Tibial artery (tissue), 4 donors: Measurements from ENCODE around the gene C2orf92.
"Not testable (repeated sequence)": the region's sequence is repeated elsewhere in the genome, so short reads cannot be mapped to it uniquely, and the experiment has no call there.

Experiments used
- DNase-seq, 2 donors: peaks; one replicate each; pipeline ENCODE4 v3.0.0-alpha.2; 2019
- H3K27ac ChIP-seq, 2 donors: fragments of 200-600 bp; sonication (generic) in 1 of 2; 1 replicate in 1 of 2; 2 replicates in 1 of 2; pipeline ENCODE4 v1.5.1; 2018 to 2019; ENCODE audit warnings: mild to moderate bottlenecking in 1 of 2
- H3K27me3 ChIP-seq, 2 donors: fragments of 200-600 bp; sonication (generic) in 1 of 2; one replicate each; pipeline versions ENCODE4 v1.5.1 to v1.6.0; 2016 to 2019
- H3K36me3 ChIP-seq, 3 donors: fragments of 200-600 bp; sonication (generic) in 2 of 3; one replicate each; pipeline ENCODE4 v1.5.1; 2016 to 2019; ENCODE audit warnings: mild to moderate bottlenecking in 2 of 3
- H3K4me1 ChIP-seq, 4 donors: fragments of 200-600 bp; sonication (generic) in 2 of 4; 1 replicate in 3 of 4; 2 replicates in 1 of 4; pipeline ENCODE4 v1.5.1; 2016 to 2019
- H3K4me3 ChIP-seq, 2 donors: fragments of 200-600 bp; sonication (generic) in 1 of 2; 1 replicate in 1 of 2; 2 replicates in 1 of 2; pipeline ENCODE4 v1.5.1; 2018 to 2019; ENCODE audit warnings: mild to moderate bottlenecking in 2 of 2
- H3K9me3 ChIP-seq, 3 donors: fragments of 200-600 bp; sonication (generic) in 1 of 3; one replicate each; pipeline ENCODE4 v1.5.1; 2016 to 2019
- CTCF ChIP-seq, 2 experiments: fragments of 200-600 bp in 1 of 2; fragments of 450-650 bp in 1 of 2; IDR thresholded peaks; one replicate each; pipeline ENCODE4 v1.5.1; 2017 to 2019; ENCODE audit warnings: antibody characterized with exemption in 2 of 2, mild to moderate bottlenecking in 1 of 2, moderate library complexity in 1 of 2
- intact Hi-C: fragments of 100-400 bp; cut with DNase I; formaldehyde crosslinking; loops from one replicate; pipeline ENCODE4 v1.15.0; 2023; ENCODE audit warnings: low total_unique reads

C2orf92 gene

GRCh38 chr2:97670471-97670870 is 958 bp downstream of the C2orf92 start:
- H3K4me3 ChIP-seq = no peak overlapping the region
- no peak overlapping the region for H3K27ac ChIP-seq
- intact Hi-C loops = no loop called here
- H3K36me3 ChIP-seq = no peaks in the 10 kb centered on the region
- H3K27me3 ChIP-seq = no peaks in the 10 kb centered on the region
- DNase-seq = no peak
- no peak for TF ChIP-seq CTCF (IDR thresholded peaks at IDR 0.05)
- no peaks in the 10 kb centered on the region for H3K9me3 ChIP-seq
- no peaks in the 10 kb centered on the region for H3K4me1 ChIP-seq

GRCh38 chr2:97671526-97671925 is 2.0 kb downstream of the C2orf92 start:
- Histone ChIP-seq H3K4me3 (no peak overlapping the region), H3K4me1 (no peaks in the 10 kb centered on the region), H3K27me3 (no peaks in the 10 kb centered on the region), H3K9me3 (no peaks in the 10 kb centered on the region), H3K27ac (no peak overlapping the region), H3K36me3 (no peaks in the 10 kb centered on the region)
- intact Hi-C loops = no loop called here
- no peak for TF ChIP-seq CTCF (IDR thresholded peaks at IDR 0.05)
- no peak for DNase-seq

GRCh38 chr2:97672606-97673140 is 3.2 kb downstream of the C2orf92 start:
- DNase-seq, H3K4me3 ChIP-seq, H3K27me3 ChIP-seq, H3K9me3 ChIP-seq, H3K4me1 ChIP-seq, H3K27ac ChIP-seq, intact Hi-C loops, H3K36me3 ChIP-seq: not testable (repeated sequence)

GRCh38 chr2:97673182-97673914 is 3.8 kb downstream of the C2orf92 start:
- Histone ChIP-seq H3K9me3 (no peaks in the 10 kb centered on the region), H3K4me1 (no peaks in the 10 kb centered on the region), H3K4me3 (no peak overlapping the region), H3K27me3 (no peaks in the 10 kb centered on the region), H3K36me3 (no peaks in the 10 kb centered on the region), H3K27ac (no peak overlapping the region)
- no peak for TF ChIP-seq CTCF (IDR thresholded peaks at IDR 0.05)
- DNase-seq = no peak
- intact Hi-C loops = no loop called here

GRCh38 chr2:97673915-97674283 is 4.4 kb downstream of the C2orf92 start:
- no peak for TF ChIP-seq CTCF (IDR thresholded peaks at IDR 0.05)
- DNase-seq = no peak
- Histone ChIP-seq H3K27ac (no peak overlapping the region), H3K36me3 (no peaks in the 10 kb centered on the region), H3K4me3 (no peak overlapping the region), H3K4me1 (no peaks in the 10 kb centered on the region), H3K27me3 (no peaks in the 10 kb centered on the region), H3K9me3 (no peaks in the 10 kb centered on the region)
- intact Hi-C loops = no loop called here

- Histone ChIP-seq H3K36me3 (no peaks in the 10 kb centered on the region), H3K27me3 (no peaks in the 10 kb centered on the region), H3K4me1 (no peaks in the 10 kb centered on the region), H3K27ac (no peak overlapping the region), H3K9me3 (no peaks in the 10 kb centered on the region), H3K4me3 (no peak overlapping the region)
- no peak for TF ChIP-seq CTCF (IDR thresholded peaks at IDR 0.05)
- no peak for DNase-seq
- intact Hi-C loops = no loop called here
Measured at GRCh38 chr2:97675430-97676113, 6.1 kb downstream of the C2orf92 start.
